Smooth muscle cell (in vitro differentiated cells): ENCODE measurements around the gene ZNF445. TPM values are rescaled to one million over a fixed set of nuclear protein-coding genes. Genes with fewer than 3 reads are reported as not detected.

Source experiments
- DNase-seq: peaks from one replicate; lab custom pipeline; 2025; ENCODE audit not compliant: unreplicated experiment; lab: John Stamatoyannopoulos, UW
- H2AFZ ChIP-seq: fragments of 200-600 bp; sonication (generic); 2 replicates; pipeline ENCODE4 v1.6.0; 2016; ENCODE audit warnings: antibody characterized with exemption, low read depth, mild to moderate bottlenecking
- H3F3A ChIP-seq: fragments of 200-600 bp; sonication (generic); 2 replicates; pipeline ENCODE4 v1.6.0; 2017; ENCODE audit warnings: antibody characterized with exemption, low read depth
- H3K27ac ChIP-seq: fragments of 200-600 bp; sonication (generic); 2 replicates; pipeline ENCODE4 v1.5.1; 2016; ENCODE audit warnings: low read depth, mild to moderate bottlenecking
- H3K27me3 ChIP-seq: fragments of 200-600 bp; sonication (generic); 2 replicates; pipeline ENCODE4 v1.6.1; 2016; ENCODE audit warnings: low read depth, mild to moderate bottlenecking
- H3K36me3 ChIP-seq: fragments of 200-600 bp; sonication (generic); 2 replicates; pipeline ENCODE4 v1.5.1; 2016; ENCODE audit warnings: low read depth
- H3K4me1 ChIP-seq: fragments of 200-600 bp; sonication (generic); 2 replicates; pipeline ENCODE4 v1.5.1; 2016; ENCODE audit warnings: low read depth
- H3K4me2 ChIP-seq: fragments of 200-600 bp; sonication (generic); 2 replicates; pipeline ENCODE4 v1.6.0; 2016; ENCODE audit warnings: mild to moderate bottlenecking
- H3K4me3 ChIP-seq: fragments of 200-600 bp; sonication (generic); 2 replicates; pipeline ENCODE4 v1.5.1; 2016; ENCODE audit warnings: mild to moderate bottlenecking
- H3K79me2 ChIP-seq: fragments of 200-600 bp; sonication (generic); 2 replicates; pipeline ENCODE4 v1.6.0; 2016; ENCODE audit warnings: low read depth, mild to moderate bottlenecking
- H3K9ac ChIP-seq: fragments of 200-600 bp; sonication (generic); 2 replicates; pipeline ENCODE4 v1.6.0; 2016; ENCODE audit warnings: low read depth
- H3K9me3 ChIP-seq: fragments of 200-600 bp; sonication (generic); replicated peaks from 2 replicates; pipeline ENCODE4 v1.5.1; 2016; ENCODE audit warnings: low read depth
- H4K20me1 ChIP-seq: fragments of 200-600 bp; sonication (generic); 2 replicates; pipeline ENCODE4 v1.6.0; 2016; ENCODE audit warnings: low read depth
- CTCF ChIP-seq: fragments of 200-600 bp; sonication (generic); IDR thresholded peaks from 2 replicates; pipeline ENCODE4 v1.5.1; 2017; ENCODE audit warnings: borderline replicate concordance, mild to moderate bottlenecking, antibody characterized with exemption; ENCODE audit not compliant: insufficient read depth, poor library complexity, severe bottlenecking
- WGBS: methylation state at CpG from one replicate; pipeline ENCODE4 v1.1.7; 2016; ENCODE audit warnings: low lambda C conversion rate; 5-methylcytosine and 5-hydroxymethylcytosine counted together
- polyA plus RNA-seq: library from polyadenylated mRNA; unstranded; fragments of >200 nt; fragmentation: Nextera tagmentation; extraction: Ambion mirVana; gene quantifications from 2 replicates; pipeline ENCODE4 v1.2.1, GENCODE V29; 2016
- total RNA-seq: library from RNA; depleted of rRNA; stranded (reverse); fragments of >200 nt; gene quantifications from 2 replicates; pipeline ENCODE4 v1.2.3, GENCODE V29; 2014

ZNF445 gene
- total and polyA plus RNA-seq, 2 experiments from 2014 or later = 4.7 to 8.5 TPM

- H3K36me3 ChIP-seq = no peaks in the 10 kb centered on the region
- no peak overlapping the region for H3K9ac ChIP-seq
- no peak for DNase-seq
- no peaks in the 10 kb centered on the region for H3K27me3 ChIP-seq
- no peak overlapping the region for H3K4me2 ChIP-seq
- H4K20me1 ChIP-seq = no peaks in the 10 kb centered on the region
- 81% methylated on average over 3 of the region's 3 CpGs for WGBS
- H3K4me3 ChIP-seq = no peak overlapping the region
- TF ChIP-seq CTCF = no peak
- no peaks in the 10 kb centered on the region for H3K4me1 ChIP-seq
- H3K9me3 ChIP-seq = no peaks in the 10 kb centered on the region
- H3K27ac ChIP-seq = no peak overlapping the region
- H2AFZ ChIP-seq = no peak overlapping the region
- no peaks in the 10 kb centered on the region for H3F3A ChIP-seq
- no peaks in the 10 kb centered on the region for H3K79me2 ChIP-seq
Measured at GRCh38 chr3:44427683-44428082, 49.8 kb downstream of the ZNF445 start.

- Histone ChIP-seq H2AFZ (no peak overlapping the region), H3K36me3 (no peaks in the 10 kb centered on the region), H3K79me2 (no peaks in the 10 kb centered on the region), H3K4me2 (no peak overlapping the region), H3K27ac (no peak overlapping the region), H3F3A (no peaks in the 10 kb centered on the region), H3K4me1 (no peaks in the 10 kb centered on the region), H3K9ac (no peak overlapping the region), H3K4me3 (no peak overlapping the region), H4K20me1 (no peaks in the 10 kb centered on the region), H3K9me3 (no peaks in the 10 kb centered on the region), H3K27me3 (no peaks in the 10 kb centered on the region)
- 66% methylated on average over 3 of the region's 3 CpGs for WGBS
- DNase-seq = no peak
- no peak for TF ChIP-seq CTCF
Measured at GRCh38 chr3:44424758-44425157, 52.7 kb downstream of the ZNF445 start.

- TF ChIP-seq CTCF = no peak
- H4K20me1 ChIP-seq = no peaks in the 10 kb centered on the region
- H3K27ac ChIP-seq = no peak overlapping the region
- no peak overlapping the region for H2AFZ ChIP-seq
- H3K4me1 ChIP-seq = no peaks in the 10 kb centered on the region
- H3K27me3 ChIP-seq = no peaks in the 10 kb centered on the region
- no peaks in the 10 kb centered on the region for H3F3A ChIP-seq
- H3K36me3 ChIP-seq = no peaks in the 10 kb centered on the region
- H3K79me2 ChIP-seq = no peaks in the 10 kb centered on the region
- DNase-seq = no peak
- 92% methylated on average over 6 of the region's 6 CpGs for WGBS
- H3K4me3 ChIP-seq = no peak overlapping the region
- H3K4me2 ChIP-seq = no peak overlapping the region
- H3K9me3 ChIP-seq = no peaks in the 10 kb centered on the region
- H3K9ac ChIP-seq = no peak overlapping the region
Measured at GRCh38 chr3:44421280-44421679, 56.2 kb downstream of the ZNF445 start.

- no peaks in the 10 kb centered on the region for H3K36me3 ChIP-seq
- H3F3A ChIP-seq = no peaks in the 10 kb centered on the region
- no peak for TF ChIP-seq CTCF
- no peaks in the 10 kb centered on the region for H3K4me1 ChIP-seq
- H3K79me2 ChIP-seq = no peaks in the 10 kb centered on the region
- H3K9ac ChIP-seq = no peak overlapping the region
- H3K27me3 ChIP-seq = no peaks in the 10 kb centered on the region
- H3K27ac ChIP-seq = no peak overlapping the region
- no peak overlapping the region for H3K4me3 ChIP-seq
- H4K20me1 ChIP-seq = no peaks in the 10 kb centered on the region
- WGBS = 74% methylated on average over 1 of the region's 1 CpG
- no peak overlapping the region for H2AFZ ChIP-seq
- DNase-seq = no peak
- H3K4me2 ChIP-seq = no peak overlapping the region
- H3K9me3 ChIP-seq = no peaks in the 10 kb centered on the region
Measured at GRCh38 chr3:44420676-44421075, 56.8 kb downstream of the ZNF445 start.
